Activated CD4-positive, CD25-positive, alpha-beta regulatory T cell treated with anti-CD3 and anti-CD28 coated beads, Interleukin-2, amount 50 U/mL, for 72 hours (primary cell): ENCODE measurements around the gene CENPL.

ENCODE experiments used
- DNase-seq: peaks from one replicate; pipeline ENCODE4 v3.0.0; 2021

CENPL gene

DNA sequence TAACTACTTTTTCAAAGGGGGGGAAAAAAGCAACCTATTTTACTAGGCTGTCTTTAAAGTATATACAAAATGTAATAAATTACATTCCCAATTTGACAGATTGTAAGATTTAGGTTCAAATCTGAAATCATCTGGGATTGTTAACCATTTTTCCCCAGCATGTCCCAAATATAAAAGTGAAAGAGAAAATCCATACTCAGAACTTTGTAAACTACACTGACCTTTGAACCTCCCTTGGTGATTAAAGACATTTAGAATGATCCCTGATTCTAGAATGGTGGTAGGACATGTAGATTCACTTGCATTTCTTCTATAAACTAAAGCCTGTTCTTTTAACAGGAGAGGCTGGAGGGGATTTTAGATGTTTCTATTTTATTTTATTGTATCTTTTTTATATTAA is 70.9 kb downstream of the CENPL start:
- DNase-seq = no peak
